HG03159 (cell line): Measurements from ENCODE around the gene SAMD5.

ENCODE experiments used
- ATAC-seq: cut with Tn5 transposase; IDR thresholded peaks from one replicate; pipeline ENCODE4 v1.9.1; 2021; ENCODE audit warnings: mild to moderate bottlenecking, moderate library complexity; ENCODE audit not compliant: unreplicated experiment

Gene SAMD5

GRCh38 chr6:147508042-147508865 is at the start of gene SAMD5:
Gene SAMD5 (plus strand): TSS chr6:147508690. CDS start chr6:147508929, 239 bp downstream.
- peak; percentile 46 for ATAC-seq

GRCh38 chr6:147459780-147460179 is 48.7 kb upstream of the SAMD5 start:
- ATAC-seq: no peak

- ATAC-seq: no peak
Measured at GRCh38 chr6:147463651-147464050, 44.8 kb upstream of the SAMD5 start.

- ATAC-seq: no peak
Measured at GRCh38 chr6:147467428-147467827, 41.1 kb upstream of the SAMD5 start.

- ATAC-seq: no peak
Measured at GRCh38 chr6:147467886-147468285, 40.6 kb upstream of the SAMD5 start.

- no peak for ATAC-seq
Measured at GRCh38 chr6:147468634-147469033, 39.9 kb upstream of the SAMD5 start.

GRCh38 chr6:147479857-147480256 is 28.6 kb upstream of the SAMD5 start:
- no peak for ATAC-seq

- no peak for ATAC-seq
Measured at GRCh38 chr6:147486683-147487082, 21.8 kb upstream of the SAMD5 start.

- ATAC-seq: no peak
Measured at GRCh38 chr6:147497472-147497871, 11.0 kb upstream of the SAMD5 start.

GRCh38 chr6:147503587-147503986 is 4.9 kb upstream of the SAMD5 start:
- ATAC-seq: no peak

GRCh38 chr6:147504848-147505247 is 3.6 kb upstream of the SAMD5 start:
- no peak for ATAC-seq

- ATAC-seq: peak; percentile 40
Measured at GRCh38 chr6:147506704-147507114, 1.8 kb upstream of the SAMD5 start.

- ATAC-seq: no peak
Measured at GRCh38 chr6:147507162-147508041, 1.1 kb upstream of the SAMD5 start.

GRCh38 chr6:147508866-147509608 is 547 bp downstream of the SAMD5 start:
- ATAC-seq: peak; percentile 33

GRCh38 chr6:147509891-147510290 is 1.4 kb downstream of the SAMD5 start:
- ATAC-seq: peak; percentile 57

GRCh38 chr6:147510929-147511590 is 2.6 kb downstream of the SAMD5 start:
- ATAC-seq: no peak

- no peak for ATAC-seq
Measured at GRCh38 chr6:147514831-147515230, 6.3 kb downstream of the SAMD5 start.

GRCh38 chr6:147515327-147515726 is 6.8 kb downstream of the SAMD5 start:
- no peak for ATAC-seq

- ATAC-seq: no peak
Measured at GRCh38 chr6:147522597-147522996, 14.1 kb downstream of the SAMD5 start.

GRCh38 chr6:147525519-147526209 is 17.2 kb downstream of the SAMD5 start:
- no peak for ATAC-seq
